GM18526 (cell line): ENCODE measurements around the gene JAZF1.

Source experiments
- POLR2A ChIP-seq: IDR thresholded peaks from 3 replicates; pipeline ENCODE4 v1.6.1; 2011; ENCODE audit not compliant: insufficient read length; ENCODE audit errors: extremely low read depth

Gene JAZF1

GRCh38 chr7:28086198-28086597 is 94.4 kb downstream of the JAZF1 start:
- no peak for TF ChIP-seq POLR2A

GRCh38 chr7:28083998-28084985 is 96.3 kb downstream of the JAZF1 start:
- TF ChIP-seq POLR2A, result no peak

GRCh38 chr7:28083164-28083997 is 97.2 kb downstream of the JAZF1 start:
- no peak for TF ChIP-seq POLR2A

GRCh38 chr7:28082071-28082470 is 98.5 kb downstream of the JAZF1 start:
- no peak for TF ChIP-seq POLR2A

GRCh38 chr7:28081016-28081415 is 99.6 kb downstream of the JAZF1 start:
- TF ChIP-seq POLR2A, result no peak

- no peak for TF ChIP-seq POLR2A
Observed at GRCh38 chr7:28078036-28078901, 102.3 kb downstream of the JAZF1 start.

GRCh38 chr7:28077616-28078015 is 103.0 kb downstream of the JAZF1 start:
- TF ChIP-seq POLR2A, result no peak

- TF ChIP-seq POLR2A, result no peak
Observed at GRCh38 chr7:28076423-28077200, 104.0 kb downstream of the JAZF1 start.

- TF ChIP-seq POLR2A, result no peak
Observed at GRCh38 chr7:28075674-28076358, 104.8 kb downstream of the JAZF1 start.

- no peak for TF ChIP-seq POLR2A
Observed at GRCh38 chr7:28072876-28073514, 107.6 kb downstream of the JAZF1 start.

GRCh38 chr7:28071570-28071969 is 109.0 kb downstream of the JAZF1 start:
- no peak for TF ChIP-seq POLR2A

- no peak for TF ChIP-seq POLR2A
Observed at GRCh38 chr7:28070297-28071055, 110.1 kb downstream of the JAZF1 start.
